VCaP (cell line): ENCODE results near the gene ZNF518A.
A peak's percentile ranks its signal among the peaks of the same experiment; 100 is the strongest.

Experiments
- H3K27ac ChIP-seq: fragments of 450-650 bp; 2 replicates; pipeline ENCODE4 v1.5.1; 2017
- TF ChIP-seq, protein P1 (sequence below): fragments of 450-650 bp; conservative IDR thresholded peaks from 2 replicates; pipeline ENCODE4 v1.5.1; 2017; ENCODE audit warnings: mild to moderate bottlenecking, moderate library complexity

Gene ZNF518A

DNA sequence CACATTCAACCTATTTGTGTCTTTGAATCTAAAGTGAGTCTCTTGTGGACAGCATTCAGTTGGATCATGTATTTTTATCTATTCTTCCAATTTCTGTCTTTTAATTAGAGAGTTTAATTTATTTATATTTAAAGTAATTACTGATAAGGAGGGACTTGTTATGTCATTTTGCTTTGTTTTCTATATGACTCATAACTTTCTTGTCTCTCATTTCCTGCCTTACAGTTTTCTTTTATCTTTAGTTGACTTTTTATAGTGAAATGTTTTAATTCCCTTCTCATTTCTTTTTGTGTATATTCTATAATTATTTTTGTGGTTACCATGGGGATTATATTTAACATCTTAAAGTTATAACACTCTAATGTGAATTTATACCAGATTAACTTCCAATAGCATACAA lies 7.3 kb upstream of the ZNF518A start:
- H3K27ac ChIP-seq = no peak overlapping the region
- TF ChIP-seq, protein P1, sequence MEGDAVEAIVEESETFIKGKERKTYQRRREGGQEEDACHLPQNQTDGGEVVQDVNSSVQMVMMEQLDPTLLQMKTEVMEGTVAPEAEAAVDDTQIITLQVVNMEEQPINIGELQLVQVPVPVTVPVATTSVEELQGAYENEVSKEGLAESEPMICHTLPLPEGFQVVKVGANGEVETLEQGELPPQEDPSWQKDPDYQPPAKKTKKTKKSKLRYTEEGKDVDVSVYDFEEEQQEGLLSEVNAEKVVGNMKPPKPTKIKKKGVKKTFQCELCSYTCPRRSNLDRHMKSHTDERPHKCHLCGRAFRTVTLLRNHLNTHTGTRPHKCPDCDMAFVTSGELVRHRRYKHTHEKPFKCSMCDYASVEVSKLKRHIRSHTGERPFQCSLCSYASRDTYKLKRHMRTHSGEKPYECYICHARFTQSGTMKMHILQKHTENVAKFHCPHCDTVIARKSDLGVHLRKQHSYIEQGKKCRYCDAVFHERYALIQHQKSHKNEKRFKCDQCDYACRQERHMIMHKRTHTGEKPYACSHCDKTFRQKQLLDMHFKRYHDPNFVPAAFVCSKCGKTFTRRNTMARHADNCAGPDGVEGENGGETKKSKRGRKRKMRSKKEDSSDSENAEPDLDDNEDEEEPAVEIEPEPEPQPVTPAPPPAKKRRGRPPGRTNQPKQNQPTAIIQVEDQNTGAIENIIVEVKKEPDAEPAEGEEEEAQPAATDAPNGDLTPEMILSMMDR = no peak

DNA sequence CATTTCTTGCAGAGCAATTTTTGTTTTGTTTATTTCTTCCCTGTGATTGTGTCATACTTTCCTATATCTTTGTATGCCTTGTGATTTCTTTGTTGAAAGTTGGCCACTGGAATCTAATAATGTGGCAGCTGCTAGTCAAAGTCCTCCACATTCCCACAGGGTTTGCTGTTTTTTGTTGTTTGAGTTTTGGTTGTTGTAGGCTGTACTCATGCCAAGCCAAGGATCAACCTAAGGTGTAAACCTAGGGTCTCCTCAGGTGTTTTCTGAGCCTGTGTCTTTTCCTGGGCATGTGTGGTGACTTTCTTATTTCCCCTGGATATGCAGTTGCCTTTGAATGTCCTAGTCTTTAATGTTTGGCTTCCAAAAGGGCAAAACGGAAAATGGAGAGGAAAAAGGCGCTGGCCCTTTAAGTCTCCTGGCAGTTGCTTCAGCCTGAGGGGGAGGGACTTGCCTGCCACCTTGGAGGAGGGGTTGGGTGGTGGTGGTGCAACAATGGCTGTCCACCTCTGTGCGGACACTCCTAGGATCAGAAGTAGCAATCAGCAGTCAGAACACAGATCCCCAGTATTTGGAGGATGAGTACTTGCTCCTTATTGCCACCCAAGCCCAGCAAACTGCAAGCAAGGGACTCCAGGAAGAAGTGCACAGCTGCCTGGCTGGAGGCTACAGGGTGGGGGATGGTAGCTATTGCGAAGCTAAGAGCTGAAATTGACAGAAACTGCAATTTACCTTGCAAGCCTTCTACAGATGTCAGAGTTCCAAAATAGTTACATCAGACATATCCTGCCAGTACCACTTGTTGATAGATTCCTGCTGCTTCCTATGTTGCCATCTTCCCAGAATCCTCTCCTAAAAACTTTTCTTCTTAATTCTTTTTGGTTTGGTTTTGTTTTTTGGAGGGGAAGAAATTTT lies 5.6 kb upstream of the ZNF518A start:
- no peak overlapping the region for H3K27ac ChIP-seq
- TF ChIP-seq, protein P1 = no peak

DNA sequence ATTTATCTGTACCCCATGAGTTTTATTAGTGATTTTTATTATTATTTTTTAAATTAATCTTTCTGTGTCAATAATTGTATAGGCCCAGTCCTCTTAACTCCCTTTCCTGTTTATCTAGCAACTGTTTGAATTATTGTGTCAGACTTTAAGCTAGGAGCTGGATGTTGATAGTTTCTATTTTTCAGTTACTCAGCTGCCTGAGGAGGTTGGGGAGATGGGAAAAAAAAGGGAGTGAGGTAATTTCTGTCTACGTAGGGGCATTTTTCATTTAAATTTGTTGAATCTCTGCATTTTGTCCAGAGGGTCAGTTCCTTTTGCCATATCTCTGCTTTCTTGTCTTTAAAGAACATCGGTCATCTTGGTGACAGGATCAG lies 5.0 kb upstream of the ZNF518A start:
- TF ChIP-seq, protein P1 = no peak
- no peak overlapping the region for H3K27ac ChIP-seq

DNA sequence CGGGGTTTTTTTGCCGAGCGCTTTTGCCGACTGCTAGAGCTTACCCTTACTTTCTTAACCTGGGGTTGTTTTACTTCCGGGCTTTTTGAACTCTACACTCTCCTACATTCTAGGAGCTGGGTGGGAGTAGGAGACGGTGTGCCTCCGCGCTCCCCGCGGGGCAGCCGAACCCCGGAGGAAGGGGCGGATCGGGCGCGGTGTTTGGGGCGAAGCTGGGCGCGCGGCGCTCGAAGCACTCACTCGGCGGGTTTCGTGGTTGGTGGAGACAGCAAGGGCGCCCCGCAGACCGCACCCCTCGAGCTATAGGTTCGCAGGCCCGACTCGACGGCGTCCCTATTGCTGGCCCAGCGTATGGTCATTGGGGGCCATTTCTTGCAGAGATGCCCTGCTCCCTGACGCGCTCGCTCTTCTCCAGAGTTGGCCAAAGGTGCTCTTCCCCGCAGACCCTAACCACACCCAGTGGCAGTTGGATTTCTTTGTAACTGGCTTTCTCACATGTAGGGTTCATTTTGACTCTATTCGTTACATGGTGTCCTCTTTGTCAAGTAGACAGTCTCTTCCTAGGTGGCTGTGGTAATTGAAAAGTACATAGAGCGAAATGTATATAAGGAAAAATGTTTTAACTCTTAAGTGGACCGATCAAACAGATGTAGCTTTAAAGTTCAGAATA lies 364 bp downstream of the ZNF518A start:
- TF ChIP-seq, protein P1 = no peak
- peak overlapping the region; percentile 92 for H3K27ac ChIP-seq

DNA sequence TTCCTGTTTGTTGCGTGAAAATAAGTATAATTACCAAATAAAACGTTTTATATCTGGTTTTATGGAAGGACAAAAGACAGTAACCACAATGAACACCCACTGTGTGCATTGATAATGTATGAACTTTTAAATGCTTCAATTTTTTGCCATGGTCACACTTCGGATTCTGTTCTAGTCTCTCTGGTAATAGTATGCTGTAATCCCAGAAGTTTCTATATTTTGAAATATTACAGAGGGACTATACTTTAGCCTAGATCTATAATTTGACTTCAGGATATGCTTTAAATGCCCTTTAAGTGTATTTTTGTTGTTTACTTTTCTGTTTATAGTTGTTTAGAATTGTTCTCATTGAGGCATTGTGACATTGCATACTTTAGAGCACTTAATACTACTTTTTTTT lies 1.5 kb downstream of the ZNF518A start:
- no peak overlapping the region for H3K27ac ChIP-seq
- TF ChIP-seq, protein P1 = no peak

DNA sequence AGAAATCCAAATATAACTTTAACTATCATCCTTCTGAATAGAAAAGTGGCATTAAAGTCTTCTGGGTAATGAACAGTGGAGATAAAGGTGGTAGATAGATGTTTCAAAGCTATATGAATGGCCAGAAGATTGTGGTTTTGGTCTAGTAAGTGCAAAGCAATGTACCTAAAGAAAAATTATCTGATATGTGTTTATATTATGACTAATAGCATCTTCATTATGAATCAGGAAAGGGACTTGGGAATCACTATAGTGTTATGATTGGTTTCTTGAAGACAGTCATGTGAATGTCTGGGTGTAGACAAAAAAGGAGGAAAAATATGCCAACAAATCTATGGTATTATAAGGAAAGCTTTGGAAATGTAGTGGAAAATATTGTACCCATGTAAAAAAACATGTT lies 3.0 kb downstream of the ZNF518A start:
- TF ChIP-seq, protein P1 = no peak
- no peak overlapping the region for H3K27ac ChIP-seq

DNA sequence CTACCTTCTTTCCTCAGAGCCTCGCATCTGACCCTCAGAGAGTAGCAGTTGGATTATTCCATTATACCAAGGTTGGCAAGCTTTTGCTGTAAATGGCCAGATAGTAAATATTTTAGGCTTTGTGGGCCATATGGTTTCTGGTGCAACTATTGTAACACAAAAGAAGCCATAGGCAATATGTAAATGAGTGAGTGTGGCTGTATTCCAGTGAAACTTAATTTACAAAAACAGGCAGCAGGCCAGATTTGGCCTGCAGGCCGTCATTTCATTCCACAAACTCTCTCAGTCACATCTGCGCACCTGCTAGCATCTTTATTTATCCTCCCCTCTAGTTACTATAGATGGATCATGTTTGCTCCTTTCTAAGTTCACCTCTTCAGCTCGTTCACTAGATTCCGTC lies 6.7 kb downstream of the ZNF518A start:
- TF ChIP-seq, protein P1 = no peak
- no peak overlapping the region for H3K27ac ChIP-seq
